ENCODE measurements around the gene CRAMP1.
"Not testable (repeated sequence)": the region's sequence is repeated elsewhere in the genome, so short reads cannot be mapped to it uniquely, and the experiment has no call there.

Gene CRAMP1

DNA sequence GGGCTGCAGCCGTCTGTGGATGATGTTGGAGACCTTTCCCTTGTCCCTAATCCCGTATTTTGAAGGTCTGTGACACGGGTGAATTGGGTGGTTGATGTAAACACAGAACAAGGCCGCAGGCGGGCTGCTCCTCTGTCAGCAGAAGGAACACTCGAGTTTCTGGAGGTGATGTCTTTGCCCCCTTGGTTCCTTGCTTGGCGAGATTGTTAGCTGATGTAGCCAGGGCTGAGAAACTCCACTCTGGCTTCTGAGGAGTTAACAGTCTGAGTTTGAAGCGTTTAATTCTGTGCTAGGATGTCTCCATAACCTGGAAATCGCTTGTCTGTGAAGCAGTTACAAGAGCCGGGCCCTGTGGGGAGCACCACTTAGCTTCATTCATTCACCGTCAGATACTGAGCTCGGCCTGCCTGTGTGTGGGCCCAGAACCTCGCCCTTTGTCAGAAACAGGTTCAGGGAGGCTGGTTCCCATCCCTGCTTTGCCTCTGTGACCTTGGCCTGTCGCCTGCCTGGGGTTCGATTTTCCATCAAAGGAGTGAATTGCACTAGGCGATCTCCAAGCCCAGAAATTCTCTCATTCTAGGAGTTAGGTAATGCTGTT lies 95.1 kb downstream of the CRAMP1 start:
- TF ChIP-seq ZNF274 (IDR thresholded peaks at IDR 0.05; ENCODE audit: low read depth, low read length), result no peak

DNA sequence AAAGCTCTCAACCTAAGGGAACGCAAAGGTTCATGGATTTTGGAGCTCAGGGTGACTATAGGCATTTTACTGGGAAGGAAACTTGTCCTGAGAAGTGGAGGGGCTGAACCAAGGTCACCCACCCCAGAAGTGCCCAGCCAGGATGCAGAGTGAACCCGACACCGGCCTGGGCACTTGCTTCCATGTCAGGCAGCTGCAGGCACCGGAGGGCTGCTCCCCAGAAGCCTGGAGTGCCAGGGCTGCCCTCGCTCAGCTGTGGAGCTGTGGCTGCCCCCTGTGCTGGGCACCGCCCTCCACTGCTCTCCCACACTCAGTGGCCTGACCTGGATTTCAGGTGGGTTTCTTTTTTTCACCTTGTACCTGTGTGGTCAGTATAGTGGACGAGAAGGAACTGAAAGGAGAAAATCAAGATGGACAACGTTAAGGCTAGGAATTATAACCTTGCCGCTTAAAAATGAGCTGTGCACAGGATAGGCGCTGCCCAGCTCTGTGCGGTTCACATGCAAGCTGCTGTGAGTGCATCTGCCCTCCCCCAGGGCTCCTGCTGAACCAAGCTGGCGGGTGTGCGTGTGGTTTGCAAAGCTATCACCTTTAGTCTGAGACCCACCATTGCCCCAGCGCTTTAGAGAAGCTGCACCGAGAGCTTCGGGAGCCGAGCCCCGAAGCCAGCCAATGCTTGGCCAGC lies 96.1 kb downstream of the CRAMP1 start:
- H3K4me3 ChIP-seq (ENCODE audit: low read length), result no peak overlapping the region
- TF ChIP-seq ZNF274 (IDR thresholded peaks at IDR 0.05; ENCODE audit: low read depth, low read length), result no peak

More for the DNA sequence above, 95.1 kb downstream of the CRAMP1 start:
- H3K4me3 ChIP-seq (ENCODE audit: low read length), result peak overlapping the region; percentile 78

DNA sequence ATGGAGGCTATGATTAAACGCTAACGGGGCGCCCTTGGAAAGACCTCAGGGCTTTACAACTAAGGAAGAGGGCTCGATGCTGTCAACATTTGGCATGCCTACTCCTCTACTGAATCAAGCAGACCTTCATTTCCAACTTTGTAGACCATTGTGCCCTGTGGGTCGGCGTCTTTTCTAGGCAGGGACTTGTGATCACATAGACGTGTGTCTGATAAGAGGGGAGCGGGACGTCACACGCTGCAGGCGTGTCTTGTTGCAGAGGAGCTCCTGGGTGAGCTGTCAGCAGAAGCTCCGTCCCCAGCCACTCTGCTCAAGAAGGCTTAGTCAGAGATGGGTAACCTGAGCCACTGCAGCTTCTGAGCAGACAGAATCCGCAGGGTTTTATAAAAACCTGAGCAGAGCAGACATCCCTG lies 96.6 kb downstream of the CRAMP1 start:
- H3K4me3 ChIP-seq (ENCODE audit: low read length), result no peak overlapping the region
- no peak for TF ChIP-seq ZNF274 (IDR thresholded peaks at IDR 0.05; ENCODE audit: low read depth, low read length)

DNA sequence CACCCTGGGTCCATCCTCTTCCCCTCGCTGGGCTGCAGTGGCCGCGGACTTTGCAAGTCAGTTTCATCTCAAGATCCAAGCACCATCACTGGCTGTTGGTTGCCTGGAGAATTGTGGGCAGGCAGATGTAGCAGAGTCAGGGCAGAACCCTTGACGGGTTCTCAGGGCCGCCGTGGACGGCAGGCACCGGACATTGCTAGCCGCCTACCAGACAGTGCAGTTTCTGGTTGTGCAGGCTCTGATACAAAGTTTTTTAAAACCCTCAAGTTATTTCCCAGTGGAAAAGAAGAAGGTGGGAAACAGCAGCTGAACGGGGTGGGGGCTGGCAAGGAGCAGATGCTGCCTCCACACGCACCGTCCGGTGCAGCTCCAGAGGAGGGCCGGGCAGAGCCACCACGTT lies 97.2 kb downstream of the CRAMP1 start:
- H3K4me3 ChIP-seq (ENCODE audit: low read length), result no peak overlapping the region
- no peak for TF ChIP-seq ZNF274 (IDR thresholded peaks at IDR 0.05; ENCODE audit: low read depth, low read length)

DNA sequence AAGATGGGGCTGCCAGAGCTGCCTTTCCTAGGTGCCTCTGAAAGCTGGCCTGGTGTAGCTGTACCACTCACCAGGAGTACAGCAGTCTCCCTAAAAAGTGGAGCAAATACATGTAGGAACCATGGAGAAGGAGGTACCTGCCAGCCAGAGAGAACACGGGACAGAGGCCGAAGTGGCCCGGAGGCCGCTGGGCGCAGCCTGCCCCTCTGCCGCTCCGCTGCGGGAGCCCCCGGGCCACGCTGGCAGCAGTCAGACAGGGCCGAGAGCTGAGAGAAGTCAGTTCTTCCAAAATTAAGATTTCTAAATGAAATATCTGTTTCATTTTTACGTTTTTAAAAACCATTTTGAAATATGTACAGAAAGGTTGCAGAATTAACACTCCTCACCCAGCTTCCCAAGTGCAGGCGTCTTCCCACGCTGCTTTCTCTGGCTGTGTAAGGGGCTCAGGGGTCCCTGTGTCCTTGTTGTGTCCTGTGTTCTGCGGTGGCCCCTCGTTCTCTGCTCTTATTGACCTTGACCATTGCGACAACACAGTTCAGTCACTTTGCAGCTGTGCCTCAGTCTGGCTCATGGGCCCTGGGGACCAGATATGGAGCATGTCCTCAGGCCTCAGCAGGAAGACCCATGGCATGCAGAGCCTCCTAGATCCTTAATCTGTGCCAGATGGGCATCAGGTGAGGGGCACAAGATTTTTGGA lies 98.8 kb downstream of the CRAMP1 start:
- TF ChIP-seq ZNF274 (IDR thresholded peaks at IDR 0.05; ENCODE audit: low read depth, low read length), result no peak
- no peak overlapping the region for H3K4me3 ChIP-seq (ENCODE audit: low read length)

DNA sequence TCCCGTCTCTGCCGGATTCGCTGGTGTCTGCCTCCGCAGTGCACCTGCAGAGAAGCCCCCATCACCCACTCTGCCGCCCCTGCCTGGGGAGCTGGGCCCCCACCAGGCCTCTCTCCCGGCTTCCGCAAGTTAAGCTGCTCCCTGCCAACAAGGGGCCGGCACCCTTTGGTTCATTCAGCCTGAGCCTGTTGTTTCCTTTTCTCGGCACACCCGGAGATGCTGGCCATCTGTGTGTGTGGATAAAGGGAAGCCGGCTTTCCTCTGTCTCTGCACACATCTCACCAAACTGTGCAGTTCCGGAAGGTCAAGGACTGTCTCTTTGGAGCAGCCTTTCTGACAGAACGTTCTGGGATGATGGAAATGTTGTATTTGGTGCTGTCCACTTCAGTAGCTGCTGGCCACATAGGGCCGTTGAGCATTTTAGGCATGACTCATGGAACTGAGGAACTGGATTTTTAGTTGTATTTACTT lies 100.7 kb downstream of the CRAMP1 start:
- TF ChIP-seq ZNF274 (IDR thresholded peaks at IDR 0.05; ENCODE audit: low read depth, low read length), result no peak
- no peak overlapping the region for H3K4me3 ChIP-seq (ENCODE audit: low read length)

DNA sequence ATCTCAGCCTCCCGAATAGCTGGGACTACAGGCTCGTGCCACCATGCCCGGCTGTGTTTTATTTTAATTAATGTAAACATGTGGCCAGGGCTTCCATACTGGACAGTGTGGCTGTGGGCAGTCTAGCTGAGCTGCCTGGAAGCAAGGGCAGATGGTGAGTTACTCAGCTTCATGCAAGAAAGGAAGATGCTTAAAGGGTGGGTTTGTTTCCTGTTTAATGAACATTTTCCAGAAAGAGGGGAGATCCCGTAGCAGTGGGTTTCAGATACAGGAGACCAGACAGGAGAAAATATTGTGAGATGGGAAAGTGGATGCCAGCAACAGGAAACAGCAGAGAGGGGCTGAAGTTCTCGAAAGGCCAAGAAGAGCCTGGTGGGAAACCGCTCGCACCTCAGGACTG lies 101.2 kb downstream of the CRAMP1 start:
- no peak for TF ChIP-seq ZNF274 (IDR thresholded peaks at IDR 0.05; ENCODE audit: low read depth, low read length)
- H3K4me3 ChIP-seq (ENCODE audit: low read length), result no peak overlapping the region

DNA sequence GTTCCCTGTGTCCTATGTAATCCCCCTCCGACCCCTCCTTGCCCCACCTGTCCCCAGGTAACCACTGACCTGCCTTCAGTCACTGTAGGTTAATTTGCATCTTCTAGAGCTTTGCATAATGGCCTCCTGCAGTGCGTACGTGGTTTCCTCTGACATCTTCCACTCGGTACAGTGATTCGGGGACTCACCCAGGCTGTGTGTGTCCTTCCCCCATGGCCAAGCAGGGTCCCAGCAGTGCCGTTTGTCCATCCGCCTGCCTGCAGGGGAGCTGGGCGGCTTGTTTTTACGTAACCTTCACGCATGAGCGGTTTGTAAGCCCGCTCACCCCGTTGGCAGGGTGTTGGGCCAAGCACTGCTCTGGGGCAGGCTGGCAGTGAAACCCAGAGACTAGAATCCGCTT lies 101.8 kb downstream of the CRAMP1 start:
- TF ChIP-seq ZNF274 (IDR thresholded peaks at IDR 0.05; ENCODE audit: low read depth, low read length), result no peak
- no peak overlapping the region; the same call in 1 of the 2 replicates for H3K4me3 ChIP-seq (ENCODE audit: low read length)

DNA sequence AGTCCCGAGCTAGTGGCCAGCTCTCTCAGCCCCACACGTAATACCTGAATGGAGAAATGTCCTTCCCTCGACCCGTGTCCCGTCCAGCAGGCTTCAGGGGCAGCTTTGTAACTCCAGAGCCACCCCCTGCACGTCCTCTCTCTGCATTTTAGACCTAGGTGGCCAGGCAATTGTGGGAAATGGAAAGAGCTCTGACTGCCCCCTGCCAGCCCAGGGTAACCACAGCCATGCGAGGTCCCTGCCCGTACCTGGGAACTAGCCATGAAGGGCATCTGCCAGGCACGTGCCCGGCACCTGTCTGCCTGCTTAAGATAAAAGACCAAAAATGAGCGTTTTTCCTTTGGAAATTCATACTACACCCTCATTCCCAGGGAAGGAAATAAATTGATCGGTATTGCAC lies 103.1 kb downstream of the CRAMP1 start:
- H3K4me3 ChIP-seq (ENCODE audit: low read length), result no peak overlapping the region
- TF ChIP-seq ZNF274 (IDR thresholded peaks at IDR 0.05; ENCODE audit: low read depth, low read length), result no peak

DNA sequence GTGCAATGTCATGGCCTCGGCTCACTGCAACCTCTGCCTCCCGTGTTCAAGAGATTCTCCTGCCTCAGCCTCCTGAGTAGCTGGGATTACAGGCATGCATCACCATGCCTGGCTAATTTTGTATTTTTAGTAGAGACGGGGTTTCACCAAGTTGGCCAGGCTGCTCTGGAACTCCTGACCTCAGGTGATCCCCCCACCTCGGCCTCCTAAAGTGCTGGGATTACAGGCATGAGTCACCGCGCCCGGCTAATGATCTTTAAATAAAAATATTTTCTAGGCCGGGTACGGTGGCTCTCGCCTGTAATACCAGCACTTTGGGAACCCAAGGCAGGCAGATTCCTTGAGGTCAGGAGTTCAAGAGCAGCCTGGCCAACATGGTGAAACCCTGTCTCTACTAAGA lies 106.1 kb downstream of the CRAMP1 start:
- H3K4me3 ChIP-seq (ENCODE audit: low read length), result not testable (repeated sequence)

DNA sequence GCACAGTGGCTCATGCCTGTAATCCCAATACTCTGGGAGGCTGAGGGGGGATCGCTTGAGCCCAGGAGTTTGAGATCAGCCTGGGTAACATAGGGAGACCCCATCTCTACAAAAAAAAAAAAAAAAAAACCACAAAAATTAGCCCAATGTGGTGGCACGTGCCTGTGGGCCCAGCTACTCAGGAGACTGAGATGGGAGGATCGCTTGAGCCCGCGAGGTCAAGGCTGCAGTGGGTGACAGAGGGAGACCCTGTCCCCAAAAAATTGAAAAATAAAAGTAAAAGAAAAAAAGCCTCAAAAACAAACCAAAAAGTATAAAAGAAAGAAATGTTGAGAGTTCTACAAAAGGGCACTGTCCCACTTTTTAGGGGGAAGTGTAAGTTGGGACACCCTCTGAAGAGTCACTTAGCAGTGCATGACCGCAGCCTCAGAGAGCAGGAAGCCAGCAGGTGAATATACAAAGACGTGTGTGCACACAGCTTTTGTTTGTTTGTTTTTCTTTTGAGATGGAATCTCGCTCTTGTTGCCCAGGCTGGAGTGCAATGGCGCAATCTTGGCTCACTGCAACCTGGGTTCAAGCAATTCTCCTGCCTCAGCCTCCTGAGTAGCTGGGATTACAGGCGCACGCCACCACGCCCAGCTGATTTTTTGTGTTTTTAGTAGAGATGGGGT lies 107.5 kb downstream of the CRAMP1 start:
- not testable (repeated sequence) for H3K4me3 ChIP-seq (ENCODE audit: low read length)

DNA sequence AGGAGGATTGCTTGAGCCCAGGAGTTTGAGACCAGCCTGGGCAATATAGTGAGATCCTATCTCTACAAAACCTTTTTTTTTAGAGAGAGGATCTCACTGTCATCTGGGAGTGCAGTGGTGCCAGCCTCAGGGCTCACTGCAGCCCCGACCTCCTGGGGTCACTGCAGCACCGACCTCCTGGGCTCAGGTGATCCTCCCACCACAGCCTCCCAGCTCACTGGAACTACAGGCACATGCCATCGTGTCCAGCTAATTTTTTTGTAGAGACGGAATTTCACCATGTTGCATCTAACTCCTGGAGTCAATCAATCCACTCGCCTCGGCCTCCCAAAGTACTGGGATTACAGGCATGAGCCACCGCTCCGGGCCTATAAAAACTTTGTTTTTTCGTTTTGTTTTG lies 109.2 kb downstream of the CRAMP1 start:
- TF ChIP-seq ZNF274 (IDR thresholded peaks at IDR 0.05; ENCODE audit: low read depth, low read length), result no peak
- no peak overlapping the region for H3K4me3 ChIP-seq (ENCODE audit: low read length)

DNA sequence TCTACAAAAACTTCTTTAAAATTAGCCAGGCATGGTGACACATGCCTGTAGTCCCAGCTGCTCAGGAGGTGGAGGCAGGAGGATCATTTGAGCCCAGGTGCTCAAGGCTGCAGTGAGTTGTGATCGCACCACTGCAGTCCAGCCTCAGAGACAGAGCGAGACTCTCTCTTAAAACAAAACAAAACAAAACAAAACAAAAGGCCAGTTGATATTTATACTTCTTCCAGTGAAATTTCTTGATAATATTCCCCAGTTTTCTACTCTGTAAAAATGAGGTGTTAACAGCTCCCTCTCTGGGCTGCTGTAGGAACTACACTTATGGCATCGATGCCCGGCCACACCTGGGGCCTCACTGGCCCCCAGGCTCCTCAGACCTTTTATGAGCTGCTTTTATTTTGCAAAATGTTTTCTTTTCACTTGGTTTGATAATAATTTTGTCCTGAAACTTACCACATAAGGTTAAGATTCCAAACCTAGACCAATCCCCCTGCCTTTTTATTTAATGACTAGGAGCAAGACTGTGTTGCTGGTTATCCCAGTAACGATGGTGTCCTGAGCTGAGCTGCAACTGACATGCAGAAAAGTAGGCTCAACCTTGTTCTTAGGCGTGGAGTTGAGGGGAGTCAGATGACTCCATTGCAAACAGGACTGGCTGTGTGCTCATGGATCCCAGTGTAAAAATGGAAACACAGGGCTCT lies 111.4 kb downstream of the CRAMP1 start:
- H3K4me3 ChIP-seq (ENCODE audit: low read length), result no peak overlapping the region

DNA sequence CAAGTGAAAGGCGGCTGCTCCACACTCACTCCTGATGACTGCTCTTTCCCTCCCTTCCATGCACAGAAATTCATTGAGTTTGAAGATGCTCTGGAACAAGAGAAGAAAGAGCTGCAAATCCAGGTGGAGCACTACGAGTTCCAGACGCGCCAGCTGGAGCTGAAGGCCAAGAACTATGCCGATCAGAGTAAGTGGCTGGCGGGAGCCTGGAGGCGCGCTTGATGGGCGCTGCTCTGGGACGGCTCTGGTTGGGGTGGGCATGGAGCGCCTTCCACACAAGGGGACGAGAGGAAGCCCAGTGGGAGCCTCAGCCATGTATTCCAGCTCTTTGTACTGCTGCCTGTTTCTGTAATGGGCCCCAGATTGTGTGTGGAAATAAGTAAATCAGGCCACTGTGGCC lies 112.3 kb downstream of the CRAMP1 start:
- no peak for TF ChIP-seq ZNF274 (IDR thresholded peaks at IDR 0.05; ENCODE audit: low read depth, low read length)
- no peak overlapping the region for H3K4me3 ChIP-seq (ENCODE audit: low read length)

More for the DNA sequence above, 111.4 kb downstream of the CRAMP1 start:
- no peak for TF ChIP-seq ZNF274 (IDR thresholded peaks at IDR 0.05; ENCODE audit: low read depth, low read length)
